Measurements from ENCODE around the gene PGGHG. TPM values are rescaled to one million over a fixed set of nuclear protein-coding genes. Genes with fewer than 3 reads are reported as not detected.

The PGGHG gene
- 4.4 and 6.1 TPM in 2 replicates for total RNA-seq (2012; rRNA removed)

DNA sequence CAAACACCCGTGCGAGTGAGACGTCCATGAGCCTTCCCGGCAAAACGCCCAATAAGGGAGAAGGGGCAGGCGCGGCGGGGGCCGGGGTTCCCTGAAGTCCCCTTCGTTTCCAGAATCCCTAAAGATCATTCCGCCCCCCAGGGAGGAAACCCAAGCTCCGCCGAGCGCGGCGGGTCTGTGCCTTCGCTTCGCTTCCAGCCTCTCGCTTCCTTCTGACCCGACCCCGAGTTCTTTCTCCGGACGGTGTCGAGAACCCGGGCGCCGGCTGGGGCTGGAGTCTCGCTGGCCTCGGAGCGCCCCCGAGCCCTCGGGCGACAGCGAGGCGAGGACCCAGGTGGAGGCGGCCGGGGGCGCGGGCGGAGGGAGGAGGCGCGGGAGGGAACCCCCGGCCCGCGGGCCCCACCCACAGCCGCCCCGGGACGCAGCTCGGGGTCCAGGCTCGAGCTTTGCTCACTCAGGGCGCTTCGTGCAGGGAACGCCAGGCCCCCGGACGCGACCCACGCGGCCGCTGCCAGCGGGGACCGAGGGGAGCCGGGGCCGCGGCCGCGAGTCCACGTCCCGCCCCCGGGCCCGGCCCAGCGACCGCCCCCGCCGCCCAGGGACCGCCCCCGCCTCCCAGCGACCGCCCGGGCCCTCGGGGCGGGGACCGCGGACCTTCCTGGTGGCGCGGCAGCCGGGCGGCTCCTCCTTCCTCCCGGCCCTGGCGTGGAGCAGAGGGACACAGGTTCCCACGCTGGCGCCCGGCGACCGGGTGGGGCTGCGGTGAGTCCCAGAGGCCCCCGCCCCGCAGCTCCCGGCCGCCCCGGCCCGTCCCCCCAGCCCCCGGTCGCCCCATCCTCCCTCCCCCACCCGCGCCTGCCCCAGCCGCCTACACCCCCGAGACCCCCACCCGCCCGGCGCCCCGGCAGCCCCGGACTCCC is at the start of gene PGGHG:
Gene PGGHG, plus strand, starts transcription at position 649 of the 920 bp plus-strand sequence. CDS start 691 bp downstream, outside the sequence.
- Histone ChIP-seq H3K4me1 (ENCODE audit: control insufficient read depth, insufficient read depth, low read length) (peaks cover 6% of the 10 kb centered on the region), H3K36me3 (ENCODE audit: insufficient read depth, low read length) (no peaks in the 10 kb centered on the region), H3K4me2 (ENCODE audit: low read length) (peak within 1 kb of the TSS; percentile 85), H3K4me3 (ENCODE audit: low read length) (peak within 1 kb of the TSS; percentile 64), H3K9me3 (replicated peaks; ENCODE audit: low read length) (no peaks in the 10 kb centered on the region), H3K9ac (ENCODE audit: low read depth, low read length) (peak within 1 kb of the TSS; percentile 25), H3K27me3 (ENCODE audit: control insufficient read depth, insufficient read depth, low read length) (peaks cover 21% of the 10 kb centered on the region)

DNA sequence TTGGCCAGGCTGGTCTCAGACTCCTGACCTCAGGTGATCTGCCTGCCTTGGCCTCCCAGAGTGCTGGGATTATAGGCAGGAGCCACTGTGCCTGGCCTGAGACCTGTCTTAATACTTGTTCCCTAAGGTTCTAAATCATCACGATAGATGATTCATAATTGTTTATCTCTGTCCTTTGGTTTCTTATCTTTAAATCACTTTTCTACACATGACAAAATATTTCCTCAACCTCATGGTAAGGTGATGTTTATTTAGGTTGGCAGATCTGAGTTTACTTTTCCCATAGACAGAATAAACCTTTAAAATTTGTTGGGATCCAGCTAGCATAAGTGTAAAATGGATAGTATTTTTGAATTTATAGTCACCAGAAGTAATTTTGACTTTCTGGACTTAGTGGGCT is 48.6 kb upstream of the PGGHG start:
- Histone ChIP-seq H3K4me1 (ENCODE audit: control insufficient read depth, insufficient read depth, low read length) (peaks cover 12% of the 10 kb centered on the region), H3K4me2 (ENCODE audit: low read length) (no peak overlapping the region), H3K27me3 (ENCODE audit: control insufficient read depth, insufficient read depth, low read length) (no peaks in the 10 kb centered on the region), H3K9me3 (replicated peaks; ENCODE audit: low read length) (no peaks in the 10 kb centered on the region), H3K36me3 (ENCODE audit: insufficient read depth, low read length) (peaks cover 47% of the 10 kb centered on the region), H3K4me3 (ENCODE audit: low read length) (no peak overlapping the region), H3K9ac (ENCODE audit: low read depth, low read length) (no peak overlapping the region)

DNA sequence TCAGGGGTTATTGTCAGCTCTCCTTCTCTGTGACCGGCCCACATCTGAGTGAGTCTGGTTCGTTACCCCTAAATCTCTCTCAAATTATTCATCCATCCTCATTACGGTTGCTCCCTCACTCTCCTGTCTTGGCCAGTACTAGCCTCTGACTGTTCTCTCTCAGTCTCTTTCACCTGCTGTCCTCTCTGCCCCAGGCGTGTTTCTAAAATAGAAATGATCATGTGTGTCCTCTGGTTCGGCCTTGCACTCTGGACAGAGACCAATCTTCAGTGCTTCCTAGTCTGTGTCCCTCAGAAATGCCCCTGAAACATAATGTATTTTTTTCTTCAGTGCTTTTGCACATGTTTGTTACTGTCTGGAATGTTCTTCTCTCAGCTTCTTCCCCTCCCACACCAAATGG is 47.3 kb upstream of the PGGHG start:
- Histone ChIP-seq H3K27me3 (ENCODE audit: control insufficient read depth, insufficient read depth, low read length) (no peaks in the 10 kb centered on the region), H3K9me3 (replicated peaks; ENCODE audit: low read length) (no peaks in the 10 kb centered on the region), H3K4me1 (ENCODE audit: control insufficient read depth, insufficient read depth, low read length) (peaks cover 8% of the 10 kb centered on the region), H3K4me2 (ENCODE audit: low read length) (no peak overlapping the region), H3K9ac (ENCODE audit: low read depth, low read length) (no peak overlapping the region), H3K4me3 (ENCODE audit: low read length) (no peak overlapping the region), H3K36me3 (ENCODE audit: insufficient read depth, low read length) (peaks cover 59% of the 10 kb centered on the region)

DNA sequence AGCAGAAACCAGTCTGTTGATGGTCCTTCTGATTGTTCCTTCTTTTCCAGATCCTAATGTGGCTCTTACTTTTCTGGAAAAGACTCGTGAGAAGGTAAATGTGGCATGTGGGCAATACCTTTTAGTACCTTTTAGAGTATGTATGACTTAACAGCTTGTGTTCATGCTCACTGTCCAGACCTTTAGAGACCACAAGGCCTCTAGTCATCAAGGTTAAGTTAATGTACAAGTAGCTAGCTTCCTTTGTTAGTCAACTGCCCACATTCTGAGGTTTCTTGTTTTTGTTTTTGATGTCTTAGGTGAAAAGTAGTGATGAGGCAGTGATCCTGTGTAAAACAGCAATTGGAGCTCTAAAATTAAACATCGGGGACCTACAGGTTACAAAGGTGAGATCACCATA is 44.5 kb upstream of the PGGHG start:
- H3K27me3 ChIP-seq (ENCODE audit: control insufficient read depth, insufficient read depth, low read length), result no peaks in the 10 kb centered on the region
- no peak overlapping the region for H3K9ac ChIP-seq (ENCODE audit: low read depth, low read length)
- no peak overlapping the region for H3K4me2 ChIP-seq (ENCODE audit: low read length)
- no peak overlapping the region for H3K4me3 ChIP-seq (ENCODE audit: low read length)
- no peaks in the 10 kb centered on the region for H3K9me3 ChIP-seq (replicated peaks; ENCODE audit: low read length)
- peaks cover 77% of the 10 kb centered on the region for H3K36me3 ChIP-seq (ENCODE audit: insufficient read depth, low read length)
- H3K4me1 ChIP-seq (ENCODE audit: control insufficient read depth, insufficient read depth, low read length), result no peaks in the 10 kb centered on the region

DNA sequence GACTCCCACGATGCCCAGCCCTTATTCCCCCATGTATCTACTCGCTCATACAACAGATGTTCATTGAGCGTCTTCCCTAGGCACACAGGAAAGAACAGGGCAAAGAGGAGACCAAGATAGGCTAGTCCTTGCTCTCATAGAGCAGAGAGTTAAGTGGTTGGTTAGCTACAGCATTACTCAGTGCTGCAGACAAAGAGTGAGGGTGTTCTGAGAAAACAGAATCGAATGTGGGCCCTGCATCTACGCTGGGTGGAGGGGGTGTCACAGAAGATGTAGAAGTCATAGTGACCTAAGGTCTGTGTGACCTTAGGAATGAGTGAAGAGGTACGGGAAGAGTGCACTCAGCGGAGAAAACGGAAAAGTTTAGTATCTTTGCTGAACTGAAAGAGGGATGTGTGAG is 39.9 kb upstream of the PGGHG start:
- peaks cover 85% of the 10 kb centered on the region for H3K36me3 ChIP-seq (ENCODE audit: insufficient read depth, low read length)
- no peak overlapping the region for H3K9ac ChIP-seq (ENCODE audit: low read depth, low read length)
- no peak overlapping the region for H3K4me2 ChIP-seq (ENCODE audit: low read length)
- H3K4me3 ChIP-seq (ENCODE audit: low read length), result no peak overlapping the region
- H3K27me3 ChIP-seq (ENCODE audit: control insufficient read depth, insufficient read depth, low read length), result no peaks in the 10 kb centered on the region
- H3K9me3 ChIP-seq (replicated peaks; ENCODE audit: low read length), result no peaks in the 10 kb centered on the region
- H3K4me1 ChIP-seq (ENCODE audit: control insufficient read depth, insufficient read depth, low read length), result no peaks in the 10 kb centered on the region

DNA sequence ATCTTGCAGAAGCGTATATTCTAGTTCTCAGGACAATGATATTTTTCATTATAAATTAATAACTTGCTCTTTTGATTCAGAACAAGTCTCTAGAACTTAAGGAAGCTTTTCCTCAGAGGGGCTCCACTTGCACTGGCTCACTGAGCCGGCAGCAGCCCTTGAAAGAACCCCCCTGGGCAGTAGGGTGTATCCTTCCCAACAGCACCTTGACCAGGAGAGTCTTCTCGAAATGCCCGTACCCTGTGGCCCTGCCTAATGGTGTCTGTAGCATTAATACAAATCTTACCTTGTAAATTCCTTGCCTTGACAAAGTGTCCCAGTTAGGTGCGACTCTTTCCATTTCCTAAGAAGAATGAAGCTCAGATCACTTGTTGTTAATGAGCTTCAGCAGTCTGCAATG is 38.7 kb upstream of the PGGHG start:
- no peaks in the 10 kb centered on the region for H3K9me3 ChIP-seq (replicated peaks; ENCODE audit: low read length)
- H3K9ac ChIP-seq (ENCODE audit: low read depth, low read length), result no peak overlapping the region
- no peak overlapping the region for H3K4me3 ChIP-seq (ENCODE audit: low read length)
- no peaks in the 10 kb centered on the region for H3K4me1 ChIP-seq (ENCODE audit: control insufficient read depth, insufficient read depth, low read length)
- H3K4me2 ChIP-seq (ENCODE audit: low read length), result no peak overlapping the region
- H3K36me3 ChIP-seq (ENCODE audit: insufficient read depth, low read length), result peaks cover 76% of the 10 kb centered on the region
- H3K27me3 ChIP-seq (ENCODE audit: control insufficient read depth, insufficient read depth, low read length), result no peaks in the 10 kb centered on the region

DNA sequence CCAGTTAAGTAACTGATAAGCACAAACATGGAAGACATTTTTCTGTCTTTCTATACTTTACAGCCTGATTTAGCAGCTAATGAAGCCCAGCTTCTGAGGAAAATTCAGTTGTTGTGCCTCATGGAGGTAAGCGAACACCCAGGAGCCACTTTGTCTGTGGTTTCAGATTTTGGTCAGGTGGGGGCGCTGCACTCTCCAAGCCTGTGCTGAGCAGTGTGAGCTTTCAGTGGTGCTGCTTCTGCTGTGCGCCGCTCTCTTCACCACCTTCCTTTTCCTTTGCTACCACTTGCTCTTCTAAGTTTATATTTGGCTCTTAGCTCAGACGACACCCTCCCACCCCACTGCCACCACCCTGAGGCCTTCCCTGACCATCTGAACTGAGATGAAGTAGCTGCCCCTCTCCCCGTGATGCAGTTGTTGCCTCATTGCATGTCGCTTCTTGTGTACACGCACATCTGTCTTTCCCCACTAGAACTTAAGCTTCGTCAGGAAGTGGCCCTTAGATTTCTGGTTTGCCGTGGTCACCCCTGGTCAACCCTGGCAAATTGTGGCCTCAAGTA is 38.1 kb upstream of the PGGHG start:
- no peaks in the 10 kb centered on the region for H3K9me3 ChIP-seq (replicated peaks; ENCODE audit: low read length)
- H3K4me3 ChIP-seq (ENCODE audit: low read length), result no peak overlapping the region
- no peak overlapping the region for H3K4me2 ChIP-seq (ENCODE audit: low read length)
- no peaks in the 10 kb centered on the region for H3K4me1 ChIP-seq (ENCODE audit: control insufficient read depth, insufficient read depth, low read length)
- no peak overlapping the region for H3K9ac ChIP-seq (ENCODE audit: low read depth, low read length)
- H3K36me3 ChIP-seq (ENCODE audit: insufficient read depth, low read length), result peaks cover 71% of the 10 kb centered on the region
- no peaks in the 10 kb centered on the region for H3K27me3 ChIP-seq (ENCODE audit: control insufficient read depth, insufficient read depth, low read length)

DNA sequence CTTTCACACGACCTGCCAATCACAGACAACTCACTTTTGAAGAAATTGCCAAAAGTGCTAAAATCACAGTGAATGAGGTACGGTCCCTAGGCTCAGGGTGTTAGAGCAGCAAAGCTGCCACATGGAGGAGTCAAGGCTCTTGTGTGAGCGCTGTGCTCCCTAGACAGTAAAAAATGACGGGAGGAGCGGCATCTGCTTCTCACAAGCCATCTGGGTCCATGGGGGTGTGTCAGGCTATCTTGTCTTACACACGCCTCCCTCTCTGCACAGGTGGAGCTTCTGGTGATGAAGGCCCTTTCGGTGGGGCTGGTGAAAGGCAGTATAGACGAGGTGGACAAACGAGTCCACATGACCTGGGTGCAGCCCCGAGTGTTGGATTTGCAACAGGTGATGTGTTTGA is 37.4 kb upstream of the PGGHG start:
- no peak overlapping the region for H3K4me2 ChIP-seq (ENCODE audit: low read length)
- H3K9me3 ChIP-seq (replicated peaks; ENCODE audit: low read length), result no peaks in the 10 kb centered on the region
- no peak overlapping the region for H3K4me3 ChIP-seq (ENCODE audit: low read length)
- peaks cover 64% of the 10 kb centered on the region for H3K36me3 ChIP-seq (ENCODE audit: insufficient read depth, low read length)
- H3K4me1 ChIP-seq (ENCODE audit: control insufficient read depth, insufficient read depth, low read length), result no peaks in the 10 kb centered on the region
- no peaks in the 10 kb centered on the region for H3K27me3 ChIP-seq (ENCODE audit: control insufficient read depth, insufficient read depth, low read length)
- no peak overlapping the region for H3K9ac ChIP-seq (ENCODE audit: low read depth, low read length)

DNA sequence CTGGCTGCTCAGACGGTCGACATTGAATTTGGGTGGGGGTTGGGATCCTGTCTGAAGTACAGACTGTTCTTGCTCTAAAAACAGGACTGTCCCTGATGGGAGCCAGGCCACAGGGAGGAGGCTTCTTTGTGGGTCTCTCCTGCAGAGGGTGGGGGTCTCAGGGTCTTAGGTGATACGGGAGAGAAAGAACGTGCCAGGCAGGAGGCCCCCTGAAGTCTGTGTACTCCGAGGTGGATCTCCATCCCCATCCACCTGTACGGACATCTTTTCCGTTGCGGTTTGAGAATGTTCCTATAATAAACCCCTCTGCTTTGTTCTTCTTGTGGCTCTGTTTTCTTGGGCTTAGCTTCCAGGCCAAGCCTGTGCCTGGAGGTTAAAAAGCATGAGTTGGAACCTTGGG is 36.3 kb upstream of the PGGHG start:
- H3K36me3 ChIP-seq (ENCODE audit: insufficient read depth, low read length), result peaks cover 56% of the 10 kb centered on the region

DNA sequence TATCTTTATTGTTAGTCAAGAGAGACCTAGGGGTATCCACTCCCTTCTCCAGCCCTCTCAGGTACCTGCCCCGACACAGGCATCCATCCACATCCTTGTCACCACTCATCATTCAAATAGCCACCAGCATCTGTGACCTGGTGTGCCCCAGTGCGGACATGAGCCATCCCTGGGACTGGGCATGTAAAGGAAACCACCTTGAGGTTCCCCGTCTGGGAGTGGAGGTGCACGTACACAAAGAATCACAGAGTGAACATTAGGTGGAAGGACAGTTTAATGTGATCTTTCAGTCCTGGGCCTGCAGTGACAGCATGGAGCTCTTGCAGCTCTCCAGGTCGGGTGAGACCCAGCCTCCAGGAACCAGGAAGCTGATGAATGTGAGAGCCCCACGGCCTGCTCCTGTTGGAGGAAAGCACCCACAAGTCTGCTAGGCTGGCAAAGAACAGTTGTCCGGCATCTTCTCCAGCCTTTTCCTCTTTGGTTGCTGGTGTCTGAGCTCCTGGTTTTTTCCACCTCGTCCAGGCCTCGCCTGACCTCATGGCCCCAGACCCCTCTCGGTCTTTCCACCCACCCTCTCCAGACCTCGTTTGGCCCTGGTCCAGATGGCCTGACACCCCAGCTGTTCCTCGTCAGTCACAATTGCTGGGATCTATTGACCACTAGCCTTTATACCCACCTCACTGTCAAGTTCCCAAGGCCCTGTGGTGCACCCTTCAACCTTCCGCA is 35.6 kb upstream of the PGGHG start:
- Histone ChIP-seq H3K9ac (ENCODE audit: low read depth, low read length) (no peak overlapping the region), H3K4me1 (ENCODE audit: control insufficient read depth, insufficient read depth, low read length) (no peaks in the 10 kb centered on the region), H3K27me3 (ENCODE audit: control insufficient read depth, insufficient read depth, low read length) (no peaks in the 10 kb centered on the region), H3K4me2 (ENCODE audit: low read length) (no peak overlapping the region), H3K4me3 (ENCODE audit: low read length) (no peak overlapping the region), H3K36me3 (ENCODE audit: insufficient read depth, low read length) (peaks cover 50% of the 10 kb centered on the region), H3K9me3 (replicated peaks; ENCODE audit: low read length) (no peaks in the 10 kb centered on the region)

More for the DNA sequence above, 36.3 kb upstream of the PGGHG start:
- no peaks in the 10 kb centered on the region for H3K9me3 ChIP-seq (replicated peaks; ENCODE audit: low read length)
- no peak overlapping the region for H3K4me3 ChIP-seq (ENCODE audit: low read length)
- H3K9ac ChIP-seq (ENCODE audit: low read depth, low read length), result no peak overlapping the region
- no peaks in the 10 kb centered on the region for H3K27me3 ChIP-seq (ENCODE audit: control insufficient read depth, insufficient read depth, low read length)
- no peak overlapping the region for H3K4me2 ChIP-seq (ENCODE audit: low read length)
- no peaks in the 10 kb centered on the region for H3K4me1 ChIP-seq (ENCODE audit: control insufficient read depth, insufficient read depth, low read length)

DNA sequence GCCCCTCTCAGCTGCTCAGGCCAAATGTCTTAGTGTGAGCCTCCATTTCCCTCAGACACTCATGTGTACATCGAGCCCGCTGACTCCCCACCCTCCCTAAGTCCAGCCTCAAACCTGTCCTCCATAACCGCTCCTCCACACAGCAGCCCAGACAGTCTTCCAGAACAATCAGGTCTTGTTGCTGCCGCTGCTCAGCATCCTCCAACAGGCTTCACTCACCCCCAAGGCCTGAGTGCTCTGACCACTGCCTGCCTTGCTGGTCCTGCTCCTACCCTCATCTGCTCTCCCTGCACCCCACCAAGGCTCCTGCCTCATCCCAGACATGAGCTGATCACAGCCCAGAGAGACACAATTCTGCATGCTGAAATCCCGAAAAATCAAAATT is 35.0 kb upstream of the PGGHG start:
- H3K9ac ChIP-seq (ENCODE audit: low read depth, low read length), result no peak overlapping the region
- H3K9me3 ChIP-seq (replicated peaks; ENCODE audit: low read length), result no peaks in the 10 kb centered on the region
- H3K4me3 ChIP-seq (ENCODE audit: low read length), result no peak overlapping the region
- H3K4me2 ChIP-seq (ENCODE audit: low read length), result no peak overlapping the region
- H3K27me3 ChIP-seq (ENCODE audit: control insufficient read depth, insufficient read depth, low read length), result no peaks in the 10 kb centered on the region
- no peaks in the 10 kb centered on the region for H3K4me1 ChIP-seq (ENCODE audit: control insufficient read depth, insufficient read depth, low read length)
- H3K36me3 ChIP-seq (ENCODE audit: insufficient read depth, low read length), result peaks cover 44% of the 10 kb centered on the region
